Measurements from ENCODE around the gene ZNF653.
A peak's percentile ranks its signal among the peaks of the same experiment; 100 is the strongest.
"Not testable (repeated sequence)": the region's sequence is repeated elsewhere in the genome, so short reads cannot be mapped to it uniquely, and the experiment has no call there.

Gene ZNF653

DNA sequence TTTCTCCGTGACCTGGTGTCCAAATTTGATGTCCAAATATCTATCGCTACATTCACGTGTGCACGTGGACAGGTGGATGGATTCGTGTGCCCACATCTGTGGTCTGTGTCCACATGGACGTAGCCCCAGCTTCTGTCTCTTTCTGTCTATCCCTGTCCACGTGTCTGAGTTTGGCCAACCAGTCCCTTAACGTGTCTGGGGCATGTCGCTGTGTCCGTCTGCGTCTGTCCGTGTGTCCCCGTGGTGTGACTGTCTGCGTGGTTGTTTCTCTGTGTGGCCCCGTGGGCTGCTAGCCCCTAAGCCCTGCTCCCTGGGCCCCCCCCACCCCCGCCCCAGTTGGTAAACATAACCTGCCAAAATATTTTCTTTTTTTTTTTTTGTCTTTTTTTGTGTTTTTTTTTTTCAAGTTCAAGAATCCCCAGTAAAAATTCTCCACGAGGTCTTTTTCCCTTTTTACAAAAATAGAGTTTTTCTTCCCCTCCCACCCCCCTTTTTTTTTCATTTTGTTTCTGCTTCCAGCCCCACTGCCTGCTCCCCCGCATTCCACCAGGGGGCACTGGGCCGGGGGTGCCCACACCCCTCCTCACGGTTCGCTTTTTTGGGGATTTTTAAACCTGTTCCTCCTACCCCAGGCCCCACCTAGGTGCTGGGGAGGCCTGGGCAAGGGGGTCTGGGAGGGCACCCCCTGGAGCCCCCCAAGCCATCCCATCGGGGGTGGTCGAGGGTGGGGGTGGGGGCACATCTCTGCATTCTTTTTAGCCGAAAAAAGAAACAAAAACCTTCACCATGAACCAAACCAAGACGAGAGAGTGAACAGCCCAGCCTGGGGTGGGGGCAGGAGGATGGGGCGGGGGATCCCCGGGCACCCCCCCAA lies 51.9 kb downstream of the ZNF653 start:
- no peak for DNase-seq

- DNase-seq: no peak
Observed at GRCh38 chr19:11452620-11453310, 52.9 kb downstream of the ZNF653 start.

GRCh38 chr19:11451871-11452619 lies 53.6 kb downstream of the ZNF653 start:
- DNase-seq: no peak

DNA sequence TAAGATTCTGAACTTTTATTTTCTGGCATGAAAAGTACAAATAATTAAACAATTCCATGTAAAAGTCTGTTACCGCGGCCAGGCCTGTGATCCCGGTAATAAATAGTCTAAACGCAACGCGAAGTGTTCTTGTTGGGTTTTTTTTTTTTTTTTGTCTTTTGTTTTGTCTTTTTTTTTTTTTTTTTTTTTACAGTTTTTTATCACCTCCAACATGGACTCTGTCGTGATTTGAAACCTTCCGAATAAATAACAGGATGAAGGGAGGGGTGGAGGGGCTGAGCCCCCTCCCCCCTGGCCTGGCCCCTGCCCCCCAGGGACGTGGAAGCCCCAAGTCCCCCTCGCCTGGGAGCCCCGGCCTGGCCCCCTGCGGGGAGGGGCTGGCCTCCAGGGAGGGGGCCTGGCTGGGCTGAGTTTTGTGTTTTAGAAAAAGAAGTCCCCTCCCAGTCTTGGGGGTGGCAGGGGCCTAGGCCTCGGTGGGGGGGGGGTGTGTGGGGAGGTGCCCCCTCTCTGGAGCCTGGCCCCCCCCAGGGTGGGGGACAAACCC lies 54.2 kb downstream of the ZNF653 start:
- no peak for DNase-seq

DNA sequence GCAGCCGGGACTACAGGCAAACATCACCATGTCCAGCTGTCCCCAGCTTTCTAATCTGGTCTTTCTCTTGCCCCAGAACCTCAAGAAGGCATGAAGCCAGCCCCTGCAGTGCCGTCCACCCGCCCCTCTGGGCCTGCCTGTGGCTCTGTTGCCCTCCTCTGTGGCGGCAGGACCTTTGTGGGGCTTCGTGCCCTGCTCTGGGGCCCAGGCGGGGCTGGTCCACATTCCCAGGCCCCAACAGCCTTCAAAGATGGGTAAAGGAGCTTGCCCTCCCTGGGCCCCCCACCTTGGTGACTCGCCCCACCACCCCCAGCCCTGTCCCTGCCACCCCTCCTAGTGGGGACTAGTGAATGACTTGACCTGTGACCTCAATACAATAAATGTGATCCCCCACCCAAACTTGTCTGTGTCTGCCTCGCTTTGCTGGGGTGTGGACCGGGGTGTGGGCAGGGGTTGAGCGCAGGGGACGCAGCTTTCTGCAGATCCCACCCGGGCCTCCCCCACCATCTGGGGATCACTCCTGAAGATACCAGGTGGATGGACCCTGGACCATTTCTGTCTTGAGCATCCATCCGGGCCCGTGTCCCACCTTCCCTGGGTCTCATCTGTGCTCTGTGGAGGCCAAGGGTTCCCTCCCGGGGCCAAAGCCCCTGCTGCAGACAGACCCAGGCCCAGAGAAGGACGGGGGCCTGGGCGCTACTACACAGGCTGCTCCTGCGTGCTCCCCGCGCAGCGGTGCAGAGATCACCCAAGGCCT lies 54.9 kb downstream of the ZNF653 start:
- DNase-seq: no peak

GRCh38 chr19:11448923-11449554 lies 56.6 kb downstream of the ZNF653 start:
- DNase-seq: no peak

DNA sequence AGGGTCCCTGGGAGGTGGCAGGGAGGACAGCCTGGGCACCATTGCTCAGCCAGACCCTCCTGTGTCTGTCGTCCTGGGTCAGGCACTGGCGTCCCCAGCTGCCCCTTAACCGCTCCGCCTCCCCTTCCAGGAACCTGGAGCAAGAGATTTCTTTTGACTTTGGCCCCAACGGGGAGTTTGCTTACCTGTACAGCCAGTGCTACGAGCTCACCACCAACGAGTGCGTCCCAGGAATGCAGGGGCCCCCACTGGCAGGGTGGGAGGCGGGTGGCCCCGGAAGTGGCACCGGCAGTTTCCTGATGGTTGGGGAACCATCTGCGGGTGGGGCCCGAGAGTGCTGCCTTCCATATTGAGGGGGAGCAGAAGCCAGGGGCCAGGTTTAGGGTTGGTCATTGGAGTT lies 57.2 kb downstream of the ZNF653 start:
- no peak for DNase-seq

DNA sequence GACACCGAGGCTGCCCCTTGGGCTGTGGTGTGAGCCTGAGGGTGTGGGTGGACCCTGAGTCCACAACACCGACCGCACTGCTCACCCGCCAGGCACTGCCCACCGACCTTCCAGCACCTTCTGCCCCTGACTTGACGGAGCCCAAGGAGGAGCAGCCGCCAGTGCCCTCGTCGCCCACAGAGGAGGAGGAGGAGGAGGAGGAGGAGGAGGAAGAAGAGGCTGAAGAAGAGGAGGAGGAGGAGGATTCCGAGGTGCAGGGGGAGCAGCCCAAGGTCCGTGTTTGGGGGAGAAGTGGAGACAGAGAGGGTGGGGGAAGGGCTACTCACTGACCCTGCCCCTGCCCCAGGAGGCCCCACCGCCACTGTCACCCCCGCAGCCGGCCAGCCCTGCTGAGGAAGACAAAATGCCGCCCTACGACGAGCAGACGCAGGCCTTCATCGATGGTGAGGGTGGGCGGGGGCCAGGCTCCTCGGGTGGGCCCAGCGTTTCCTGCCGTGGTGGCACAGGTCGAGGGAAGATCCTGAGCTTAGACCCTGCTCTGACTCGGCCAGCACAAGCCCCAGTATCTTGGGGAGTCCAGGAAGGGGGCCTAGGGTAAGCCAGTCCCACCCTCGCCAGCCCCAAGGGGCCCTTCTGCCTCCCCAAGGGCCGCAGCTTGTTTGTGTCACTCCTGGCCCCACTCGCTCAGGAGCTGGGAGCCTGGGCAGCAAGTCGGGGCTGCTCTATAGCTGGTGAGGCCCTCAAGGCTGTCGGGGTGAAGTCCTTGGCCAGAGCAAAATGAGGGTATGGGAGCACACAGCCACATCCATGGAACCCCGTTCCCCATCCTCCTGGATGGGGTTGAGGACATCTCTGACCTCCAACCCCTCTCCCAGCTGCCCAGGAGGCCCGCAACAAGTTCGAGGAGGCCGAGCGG lies 58.0 kb downstream of the ZNF653 start:
- no peak for DNase-seq

- DNase-seq: no peak
Observed at GRCh38 chr19:11446652-11447301, 58.9 kb downstream of the ZNF653 start.

- no peak for DNase-seq
Observed at GRCh38 chr19:11446271-11446651, 59.4 kb downstream of the ZNF653 start.

- no peak for DNase-seq
Observed at GRCh38 chr19:11445141-11445540, 60.5 kb downstream of the ZNF653 start.

DNA sequence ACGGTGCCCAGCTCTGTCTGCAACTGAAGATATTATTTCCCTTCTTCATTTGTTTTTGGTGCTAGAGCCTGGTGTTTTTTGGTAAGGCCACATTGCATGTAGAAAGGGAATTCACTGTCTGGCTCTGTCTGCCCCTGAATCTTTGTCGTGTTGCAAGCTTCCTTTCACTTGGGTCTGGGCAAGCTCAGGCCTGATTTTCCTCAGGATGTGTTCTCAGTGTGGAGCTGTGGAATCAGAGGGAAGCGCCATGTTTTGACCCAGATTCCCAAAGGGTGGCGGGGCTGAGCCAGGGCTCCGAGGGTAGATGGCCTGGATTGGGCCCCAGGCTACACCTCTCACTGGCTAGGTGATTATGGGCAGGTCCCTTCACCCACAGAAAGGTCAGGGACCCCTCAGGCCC lies 61.6 kb downstream of the ZNF653 start:
- DNase-seq: no peak

- no peak for DNase-seq
Observed at GRCh38 chr19:11437955-11438354, 67.7 kb downstream of the ZNF653 start.

DNA sequence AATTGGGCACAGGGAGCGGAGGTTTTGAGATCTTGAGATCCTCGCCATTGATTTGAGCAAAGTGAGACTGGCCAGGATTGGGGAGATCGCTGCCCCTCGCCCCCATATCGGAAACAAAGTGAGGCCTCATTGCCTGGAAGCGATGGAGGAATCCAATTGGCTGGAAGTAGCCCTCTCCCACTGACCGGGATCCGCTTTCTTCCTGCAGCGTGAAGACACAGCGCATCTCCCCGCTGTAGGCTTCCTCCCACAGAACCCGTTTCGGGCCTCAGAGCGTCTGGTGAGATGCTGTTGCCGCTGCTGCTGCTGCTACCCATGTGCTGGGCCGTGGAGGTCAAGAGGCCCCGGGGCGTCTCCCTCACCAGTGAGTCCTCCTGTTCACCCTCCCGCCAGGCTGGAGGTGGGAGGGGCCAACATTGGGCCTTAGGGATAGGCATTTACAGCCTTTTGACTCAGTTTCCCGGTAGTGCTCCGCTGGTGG lies 69.8 kb downstream of the ZNF653 start:
- DNase-seq: no peak

- peak; percentile 100 for DNase-seq
Observed at GRCh38 chr19:11435057-11435832, 70.4 kb downstream of the ZNF653 start, which contains the start of the genes ODAD3 and PRKCSH. Gene ODAD3, minus strand, starts transcription at chr19:11435121. Its CDS starts 105 bp downstream, at chr19:11435016. Gene PRKCSH, plus strand, starts transcription at chr19:11435635. Its CDS starts 483 bp downstream, at chr19:11436118.

- peak; percentile 41 for DNase-seq
Observed at GRCh38 chr19:11434703-11435056, 71.0 kb downstream of the ZNF653 start.

GRCh38 chr19:11433526-11433925 lies 72.1 kb downstream of the ZNF653 start:
- DNase-seq: not testable (repeated sequence)

Measured in NCI-H1105 treated with DMSO at 0.1 percent for 48 hours (cell line).